Subcutaneous abdominal adipose tissue (tissue), 5 donors: ENCODE measurements around the gene MISFA.
A peak's percentile ranks its signal among the peaks of the same experiment; 100 is the strongest.
"Not testable (repeated sequence)": the region's sequence is repeated elsewhere in the genome, so short reads cannot be mapped to it uniquely, and the experiment has no call there.

ENCODE experiments used
- H3K27ac ChIP-seq: one replicate; pipeline ENCODE4 v1.7.0; 2013; ENCODE audit warnings: low read depth, mild to moderate bottlenecking, inconsistent platforms, low read length, moderate library complexity
- H3K27me3 ChIP-seq, 5 donors: one replicate each; pipeline ENCODE4 v1.7.0; 2013; ENCODE audit warnings: low read length in 5 of 5, inconsistent platforms in 1 of 5; ENCODE audit not compliant: control insufficient read depth in 5 of 5, insufficient read depth in 4 of 5
- H3K36me3 ChIP-seq, 5 donors: one replicate each; pipeline ENCODE4 v1.7.0; 2013; ENCODE audit warnings: low read length in 5 of 5; ENCODE audit not compliant: control insufficient read depth in 5 of 5, insufficient read depth in 5 of 5
- H3K4me1 ChIP-seq, 5 donors: one replicate each; pipeline ENCODE4 v1.7.0; 2013; ENCODE audit warnings: low read length in 5 of 5, mild to moderate bottlenecking in 3 of 5, moderate library complexity in 1 of 5; ENCODE audit not compliant: control insufficient read depth in 5 of 5, insufficient read depth in 5 of 5
- H3K4me3 ChIP-seq, 5 donors: one replicate each; pipeline ENCODE4 v1.7.0; 2013; ENCODE audit warnings: low read length in 5 of 5, low read depth in 1 of 5
- H3K9ac ChIP-seq, 5 donors: one replicate each; pipeline ENCODE4 v1.7.0; 2013; ENCODE audit warnings: low read length in 5 of 5, mild to moderate bottlenecking in 4 of 5, moderate library complexity in 3 of 5
- H3K9me3 ChIP-seq, 5 donors: one replicate each; pipeline ENCODE4 v1.7.0; 2013; ENCODE audit warnings: low read length in 5 of 5; ENCODE audit not compliant: control insufficient read depth in 5 of 5
- donor health status: healthy.
- donor health status: healthy.
- donor health status: healthy.
- donor health status: healthy.
- donor health status: healthy.

Gene MISFA

DNA sequence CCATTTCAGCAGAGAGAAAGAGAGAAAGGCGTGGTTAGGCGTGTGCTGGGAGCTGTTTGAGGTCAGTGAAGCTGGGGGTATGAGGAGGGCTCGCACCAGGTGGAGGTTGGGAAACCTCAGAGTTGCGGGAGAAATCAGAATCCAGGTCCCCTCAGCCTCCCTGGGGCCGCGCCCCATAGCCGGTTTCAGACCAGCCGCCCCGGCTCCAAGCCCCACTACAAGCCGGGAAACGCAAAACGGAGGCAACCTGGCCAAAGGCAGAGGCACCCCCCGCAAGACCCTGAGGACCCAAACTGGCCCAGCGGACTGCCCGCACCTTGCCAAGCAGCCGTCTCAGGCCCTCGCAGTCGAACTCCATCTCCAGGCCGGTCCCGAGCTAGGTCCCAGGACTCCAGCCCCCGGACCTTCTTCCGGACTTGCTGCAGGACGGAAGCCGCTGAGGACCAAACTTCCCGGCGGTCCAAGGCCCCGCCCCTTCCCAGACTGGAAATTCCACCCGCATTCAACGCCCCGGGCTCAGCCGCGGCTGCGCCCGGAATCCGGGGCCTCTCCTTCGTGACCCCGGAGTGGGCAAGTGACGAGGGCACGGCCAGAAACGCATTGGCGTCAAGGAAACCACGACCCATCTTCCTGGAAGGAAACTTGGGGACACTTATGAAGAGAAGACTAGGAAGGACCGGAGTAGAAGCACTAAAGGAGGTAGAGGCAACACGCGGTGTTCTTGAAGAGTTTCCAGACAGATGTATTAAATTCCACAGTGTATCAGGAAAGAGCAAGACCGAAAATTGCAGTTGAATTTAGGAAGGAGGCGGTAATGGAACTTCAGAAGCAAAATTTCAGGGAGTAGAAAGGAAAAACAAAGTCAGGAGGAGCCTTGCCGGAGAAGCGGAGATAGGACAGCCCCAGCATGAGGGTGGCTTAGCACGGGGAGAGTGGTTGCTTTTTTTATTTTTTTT is 11.0 kb upstream of the MISFA start, which contains the start of gene UEVLD:
UEVLD (minus strand) TSS at position 438 of the 956 bp plus-strand sequence; CDS start at position 358, 80 bp downstream.
- Histone ChIP-seq H3K27ac (peak within 1 kb of the TSS; percentile 91), H3K4me1 (peaks cover 2 to 34% (median 27%) of the 10 kb centered on the region in 5 donors), H3K9me3 (no peaks in the 10 kb centered on the region), H3K27me3 (no peaks in the 10 kb centered on the region), H3K4me3 (peak within 1 kb of the TSS; percentile 89 to 98 (median 95)), H3K9ac (peak within 1 kb of the TSS; percentile 76 to 91 (median 87)), H3K36me3 (no peaks in the 10 kb centered on the region)

DNA sequence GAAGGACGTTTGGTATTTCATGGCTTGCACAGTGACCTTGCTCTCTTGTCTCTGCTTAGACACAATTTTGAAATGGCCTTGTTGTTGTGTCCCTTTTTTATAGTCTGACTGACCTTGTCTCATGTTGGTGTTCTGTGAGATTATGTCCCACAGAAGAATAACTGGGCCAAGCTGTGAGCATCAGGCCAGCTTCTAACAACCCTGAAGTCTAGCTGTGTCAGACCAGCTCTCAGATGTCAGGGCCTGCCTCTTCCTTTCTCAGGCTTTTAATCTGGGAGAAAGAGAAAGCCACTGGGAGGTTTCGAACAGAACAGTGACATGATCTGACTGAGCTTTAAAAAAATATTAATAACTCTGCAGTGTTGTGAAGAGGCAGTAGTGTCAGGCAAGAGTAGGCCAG is 9.0 kb upstream of the MISFA start:
- Histone ChIP-seq H3K9me3 (no peaks in the 10 kb centered on the region), H3K4me1 (peaks cover 2 to 34% (median 27%) of the 10 kb centered on the region in 5 donors), H3K36me3 (peaks cover 0 to 7% (median 2%) of the 10 kb centered on the region in 5 donors), H3K27ac (no peak overlapping the region), H3K27me3 (no peaks in the 10 kb centered on the region), H3K9ac (peak overlapping the region in 2 of 5 donors; percentile 8 to 16), H3K4me3 (no peak overlapping the region)

DNA sequence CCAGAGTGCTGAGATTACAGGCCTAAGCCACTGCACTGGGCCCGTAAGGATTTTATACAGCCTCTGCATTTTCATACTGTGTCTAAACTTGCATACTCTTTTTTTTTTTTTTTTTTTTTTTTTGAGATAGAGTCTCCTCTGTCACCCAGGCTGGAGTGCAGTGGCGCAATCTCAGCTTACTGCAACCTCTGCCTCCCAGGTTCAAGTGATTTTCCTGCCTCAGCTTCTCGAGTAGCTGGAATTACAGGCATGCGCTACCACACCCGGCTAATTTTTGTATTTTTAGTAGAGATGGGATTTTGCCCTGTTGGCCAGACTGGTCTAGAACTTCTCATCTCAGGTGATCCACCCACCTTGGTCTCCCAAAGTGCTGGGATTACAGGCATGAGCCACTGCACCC is 5.5 kb upstream of the MISFA start:
- H3K9me3 ChIP-seq, H3K9ac ChIP-seq, H3K4me3 ChIP-seq, H3K27me3 ChIP-seq, H3K27ac ChIP-seq: not testable (repeated sequence)
- H3K4me1 ChIP-seq = peaks cover 2 to 18% (median 11%) of the 10 kb centered on the region in 5 donors
- peaks cover 0 to 16% (median 10%) of the 10 kb centered on the region in 5 donors for H3K36me3 ChIP-seq

DNA sequence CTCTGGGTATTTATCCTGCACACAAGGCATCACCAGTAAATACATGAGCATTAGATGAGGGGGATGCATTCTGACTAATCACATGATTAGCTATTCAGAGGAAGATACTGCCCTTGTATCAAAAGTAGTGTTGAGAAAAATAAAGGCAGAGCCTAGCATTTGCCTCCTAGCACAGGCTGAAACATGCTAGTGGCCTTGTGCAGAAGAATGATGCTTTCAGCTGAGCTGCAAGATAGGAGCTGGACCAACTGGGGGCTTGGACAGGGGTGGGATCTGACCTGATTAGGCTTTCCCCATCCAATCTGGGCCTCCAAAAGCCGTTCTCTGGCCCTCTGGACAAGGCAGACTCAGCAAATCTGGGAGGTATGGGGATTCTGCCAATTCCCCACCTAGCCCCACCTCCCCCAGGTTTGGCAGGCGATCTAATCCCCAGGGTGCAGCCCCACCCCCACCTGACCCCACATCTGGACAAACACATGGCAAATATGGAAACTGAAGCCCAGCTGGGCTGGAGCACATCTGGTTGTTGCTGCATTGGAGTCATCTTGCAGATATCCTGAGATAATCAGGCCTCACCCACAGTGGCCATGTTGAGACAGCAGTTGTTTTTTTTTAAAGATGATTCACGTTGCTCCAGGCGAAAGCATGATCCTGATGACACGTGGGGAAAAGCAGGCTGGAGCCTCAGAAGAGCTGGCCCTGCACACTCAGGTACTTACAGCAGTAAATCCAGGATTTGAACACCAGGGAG is 4.4 kb upstream of the MISFA start:
- Histone ChIP-seq H3K27me3 (no peaks in the 10 kb centered on the region), H3K9ac (no peak overlapping the region), H3K4me1 (peaks cover 0 to 11% (median under 1%) of the 10 kb centered on the region in 5 donors), H3K36me3 (peaks cover 0 to 16% (median 10%) of the 10 kb centered on the region in 5 donors), H3K9me3 (no peaks in the 10 kb centered on the region), H3K27ac (no peak overlapping the region), H3K4me3 (no peak overlapping the region)

DNA sequence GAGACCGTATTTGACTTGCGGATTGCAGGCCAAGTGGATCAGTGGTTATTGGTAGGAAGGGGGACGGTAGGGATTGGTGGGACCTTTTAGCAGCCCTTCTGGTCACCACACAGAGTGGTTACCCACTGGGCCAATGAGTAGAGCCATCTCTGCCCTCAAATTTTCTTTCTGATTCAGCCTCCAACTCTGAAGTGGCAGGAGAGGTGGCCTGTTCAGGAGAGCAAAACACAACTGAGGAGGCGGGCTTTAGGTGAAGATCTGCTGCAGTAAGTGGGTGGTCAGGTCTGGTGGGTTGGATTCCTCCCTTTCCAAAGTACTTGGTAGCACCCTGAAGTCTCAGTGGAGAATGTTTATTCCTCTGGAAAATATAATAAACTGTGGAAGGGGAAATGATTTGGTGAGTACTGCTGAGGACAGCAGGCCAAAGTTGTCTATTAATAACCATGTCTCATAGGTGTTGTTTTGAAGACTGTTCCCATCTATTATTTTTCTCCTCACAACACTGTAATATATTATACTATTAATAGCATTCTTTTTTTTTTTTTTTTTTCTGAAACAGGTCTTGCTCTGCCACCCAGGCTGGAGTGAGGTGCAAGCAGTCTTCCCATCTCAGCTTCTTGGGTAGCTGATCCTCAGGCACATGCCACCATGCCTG is 1.5 kb downstream of the MISFA start:
- H3K9ac ChIP-seq = no peak overlapping the region
- H3K4me1 ChIP-seq = peaks cover 0 to 4% (median 0%) of the 10 kb centered on the region in 5 donors
- no peak overlapping the region for H3K27ac ChIP-seq
- H3K4me3 ChIP-seq = no peak overlapping the region
- no peaks in the 10 kb centered on the region for H3K27me3 ChIP-seq
- H3K36me3 ChIP-seq = peaks cover 2 to 8% (median 6%) of the 10 kb centered on the region in 5 donors
- H3K9me3 ChIP-seq = no peaks in the 10 kb centered on the region

DNA sequence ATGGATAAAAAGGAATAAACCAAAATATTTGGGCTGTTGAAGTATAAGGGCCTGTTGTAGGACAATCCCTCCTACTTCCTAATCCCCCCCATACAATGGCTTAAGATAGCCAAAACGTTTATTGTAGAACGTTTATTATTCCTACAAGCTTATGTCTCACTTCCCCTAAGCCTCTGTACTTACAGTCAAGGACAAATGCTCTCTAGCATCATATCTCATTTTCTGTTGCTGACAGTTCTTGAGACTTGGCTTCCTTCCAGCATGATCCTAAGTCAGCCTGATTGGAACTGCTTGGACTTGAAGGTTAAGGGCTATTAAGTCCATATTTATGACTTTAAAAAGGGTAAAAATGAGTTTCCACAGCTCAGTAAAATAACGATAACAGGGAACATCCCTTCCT is 8.8 kb downstream of the MISFA start:
- Histone ChIP-seq H3K36me3 (peaks cover 10 to 44% (median 28%) of the 10 kb centered on the region in 5 donors), H3K4me3 (no peak overlapping the region), H3K9me3 (no peaks in the 10 kb centered on the region), H3K27ac (no peak overlapping the region), H3K9ac (peak overlapping the region in 1 of 5 donors; percentile 3), H3K27me3 (no peaks in the 10 kb centered on the region), H3K4me1 (peaks cover 0 to 11% (median 4%) of the 10 kb centered on the region in 5 donors)

DNA sequence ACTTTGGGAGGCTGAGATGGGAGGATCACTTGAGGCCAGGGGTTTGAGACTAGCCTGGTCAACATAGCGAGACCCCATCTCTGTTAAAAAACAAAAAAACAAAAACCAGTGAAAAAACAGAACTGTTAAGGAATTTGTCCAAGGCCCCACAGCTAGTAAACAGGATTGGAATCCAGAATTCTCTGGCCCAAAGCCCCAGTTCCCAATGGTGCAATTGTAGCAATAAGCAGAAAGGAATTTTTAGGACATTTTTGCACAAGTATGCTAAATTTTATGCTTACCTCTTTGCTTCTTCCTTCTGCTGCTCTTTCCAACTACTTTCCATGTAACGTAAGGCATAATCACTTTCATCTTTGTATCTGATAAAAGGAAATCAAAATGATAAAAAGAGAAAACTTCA is 11.6 kb downstream of the MISFA start:
- no peaks in the 10 kb centered on the region for H3K9me3 ChIP-seq
- H3K27me3 ChIP-seq = no peaks in the 10 kb centered on the region
- peaks cover 19 to 65% (median 46%) of the 10 kb centered on the region in 5 donors for H3K36me3 ChIP-seq
- H3K27ac ChIP-seq = no peak overlapping the region
- peaks cover 0 to 11% (median 4%) of the 10 kb centered on the region in 5 donors for H3K4me1 ChIP-seq
- no peak overlapping the region for H3K9ac ChIP-seq
- no peak overlapping the region for H3K4me3 ChIP-seq

DNA sequence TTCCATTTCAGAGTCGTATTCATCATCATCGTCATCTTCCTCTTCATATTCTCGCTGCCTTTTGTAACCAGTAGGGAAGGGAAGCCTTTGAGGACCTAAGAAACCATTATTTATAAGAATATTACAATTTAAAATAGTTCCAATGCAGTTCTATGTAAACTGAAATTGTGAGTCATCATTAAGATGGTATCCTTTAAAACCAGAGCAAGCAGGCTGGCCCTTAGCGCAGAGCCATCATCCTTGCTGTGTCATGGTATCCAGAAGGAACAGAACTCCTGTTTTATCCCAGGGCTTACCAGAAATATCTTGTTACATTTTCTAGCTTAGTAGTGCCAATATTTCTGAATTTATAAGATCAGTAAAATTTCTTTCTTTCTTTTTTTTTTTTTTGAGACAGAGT is 12.8 kb downstream of the MISFA start:
- Histone ChIP-seq H3K27ac (no peak overlapping the region), H3K36me3 (peaks cover 19 to 62% (median 46%) of the 10 kb centered on the region in 5 donors), H3K9ac (no peak overlapping the region), H3K9me3 (no peaks in the 10 kb centered on the region), H3K27me3 (no peaks in the 10 kb centered on the region), H3K4me1 (peaks cover 0 to 11% (median 4%) of the 10 kb centered on the region in 5 donors), H3K4me3 (no peak overlapping the region)

DNA sequence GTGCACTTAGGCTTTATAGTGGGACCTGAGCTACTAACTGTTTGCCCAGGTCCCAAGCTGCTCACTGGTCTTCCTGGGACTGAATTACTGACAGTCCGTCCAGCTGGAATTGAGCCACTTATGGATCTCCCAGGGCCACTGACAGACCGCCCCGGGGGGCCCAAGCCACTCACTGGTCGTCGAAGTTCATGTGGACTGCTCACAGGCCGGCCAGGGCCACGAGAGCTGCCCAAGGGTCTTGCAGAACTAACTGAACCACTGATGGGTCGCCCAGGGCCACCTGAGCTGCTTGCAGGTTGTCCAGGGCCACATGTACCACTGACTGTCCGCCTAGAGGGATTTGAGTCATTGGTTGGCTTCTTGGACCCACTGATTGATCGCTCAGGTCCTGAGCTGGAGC is 15.1 kb downstream of the MISFA start:
- Histone ChIP-seq H3K9me3 (no peaks in the 10 kb centered on the region), H3K27me3 (no peaks in the 10 kb centered on the region), H3K36me3 (peaks cover 16 to 47% (median 38%) of the 10 kb centered on the region in 5 donors), H3K27ac (no peak overlapping the region), H3K4me3 (no peak overlapping the region), H3K9ac (no peak overlapping the region), H3K4me1 (peaks cover 6 to 25% (median 15%) of the 10 kb centered on the region in 5 donors)
